ENCODE data around the gene GLRX3.

Gene GLRX3

DNA sequence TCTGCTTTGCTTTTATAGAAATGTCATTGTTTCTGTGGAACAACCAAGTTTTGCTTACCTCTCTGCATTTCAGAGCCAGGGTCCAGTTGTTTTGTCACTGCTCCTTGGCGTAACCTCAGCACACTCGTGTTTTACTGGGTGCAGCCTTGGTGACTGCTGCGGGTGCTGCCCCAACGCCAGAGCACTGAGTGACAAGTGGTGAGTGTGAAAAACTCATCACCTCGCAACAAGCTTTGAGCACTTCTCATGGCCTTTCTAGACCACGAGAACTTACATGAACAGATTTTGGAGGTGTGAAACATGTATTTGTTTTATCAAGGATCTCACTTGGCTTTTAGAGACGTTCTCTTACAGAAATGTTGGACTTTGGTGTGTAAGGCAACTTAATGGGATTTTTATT, 31.0 kb downstream of the GLRX3 start:
- no peak overlapping the region for H3K27ac ChIP-seq (ENCODE audit: low read depth, low read length)
- no peak overlapping the region for H3K9ac ChIP-seq (ENCODE audit: low read length in 5 of 5)
- H3K4me1 ChIP-seq (ENCODE audit: control insufficient read depth in 5 of 5, insufficient read depth in 5 of 5, low read length in 5 of 5) = peaks cover 0 to 3% (median 0%) of the 10 kb centered on the region in 5 donors
- H3K9me3 ChIP-seq (ENCODE audit: control insufficient read depth in 5 of 5, low read length in 5 of 5) = no peaks in the 10 kb centered on the region
- no peak overlapping the region for H3K4me3 ChIP-seq (ENCODE audit: low read depth in 1 of 5, low read length in 5 of 5)
- H3K27me3 ChIP-seq (ENCODE audit: control insufficient read depth in 5 of 5, insufficient read depth in 4 of 5, low read length in 5 of 5) = no peaks in the 10 kb centered on the region
- H3K36me3 ChIP-seq (ENCODE audit: control insufficient read depth in 5 of 5, insufficient read depth in 5 of 5, low read length in 5 of 5) = peaks cover 39 to 60% (median 45%) of the 10 kb centered on the region in 5 donors

DNA sequence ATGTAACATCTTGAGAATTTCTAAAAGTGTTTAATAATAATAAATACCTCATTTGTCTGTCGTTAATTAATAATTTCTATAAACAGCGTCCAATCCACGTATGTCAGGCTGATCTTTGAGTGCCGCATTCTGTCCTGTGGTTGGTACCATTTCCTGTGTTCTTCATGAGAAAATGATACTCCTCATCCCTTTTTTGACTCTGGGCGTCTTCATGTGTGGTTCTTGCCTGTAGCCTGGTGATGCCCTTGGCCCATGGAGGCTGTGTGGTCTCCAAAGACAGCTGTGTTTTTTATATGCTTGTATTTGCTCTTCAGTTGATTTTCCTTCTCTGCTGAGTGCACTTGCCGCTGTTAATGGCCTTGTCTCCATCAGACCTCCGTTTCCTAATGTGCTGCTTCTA, 31.5 kb downstream of the GLRX3 start:
- Histone ChIP-seq H3K4me3 (ENCODE audit: low read depth in 1 of 5, low read length in 5 of 5) (no peak overlapping the region), H3K9ac (ENCODE audit: low read length in 5 of 5) (no peak overlapping the region), H3K27ac (ENCODE audit: low read depth, low read length) (no peak overlapping the region), H3K9me3 (ENCODE audit: control insufficient read depth in 5 of 5, low read length in 5 of 5) (no peaks in the 10 kb centered on the region), H3K27me3 (ENCODE audit: control insufficient read depth in 5 of 5, insufficient read depth in 4 of 5, low read length in 5 of 5) (no peaks in the 10 kb centered on the region), H3K36me3 (ENCODE audit: control insufficient read depth in 5 of 5, insufficient read depth in 5 of 5, low read length in 5 of 5) (peaks cover 34 to 58% (median 46%) of the 10 kb centered on the region in 5 donors), H3K4me1 (ENCODE audit: control insufficient read depth in 5 of 5, insufficient read depth in 5 of 5, low read length in 5 of 5) (peaks cover 0 to 3% (median 0%) of the 10 kb centered on the region in 5 donors)

GRCh38 chr10:130169136-130169859, 33.1 kb downstream of the GLRX3 start:
- Histone ChIP-seq H3K27me3 (ENCODE audit: control insufficient read depth in 5 of 5, insufficient read depth in 4 of 5, low read length in 5 of 5) (no peaks in the 10 kb centered on the region), H3K4me1 (ENCODE audit: control insufficient read depth in 5 of 5, insufficient read depth in 5 of 5, low read length in 5 of 5) (peaks cover 0 to 3% (median 0%) of the 10 kb centered on the region in 5 donors), H3K27ac (ENCODE audit: low read depth, low read length) (no peak overlapping the region), H3K36me3 (ENCODE audit: control insufficient read depth in 5 of 5, insufficient read depth in 5 of 5, low read length in 5 of 5) (peaks cover 42 to 65% (median 49%) of the 10 kb centered on the region in 5 donors), H3K9ac (ENCODE audit: low read length in 5 of 5) (no peak overlapping the region), H3K9me3 (ENCODE audit: control insufficient read depth in 5 of 5, low read length in 5 of 5) (no peaks in the 10 kb centered on the region), H3K4me3 (ENCODE audit: low read depth in 1 of 5, low read length in 5 of 5) (no peak overlapping the region)

DNA sequence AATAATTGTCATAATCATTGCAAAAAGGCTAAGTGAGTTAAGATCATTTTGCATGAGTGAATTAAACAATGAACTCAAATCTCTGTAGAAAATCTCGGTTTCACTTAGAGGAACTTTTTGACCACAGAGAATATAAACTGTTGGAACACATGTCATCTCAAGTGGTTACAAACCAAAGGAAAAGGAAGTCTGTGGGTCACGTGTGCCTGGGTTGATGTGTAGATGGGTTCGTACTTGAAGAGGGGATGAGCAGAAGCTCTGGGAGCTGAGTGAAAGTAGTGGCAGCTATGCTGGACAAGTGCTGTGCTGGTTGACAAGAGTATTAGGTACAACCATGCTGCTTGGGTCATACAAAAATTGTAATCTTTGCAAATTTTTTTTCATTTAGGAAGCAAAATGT, 35.0 kb downstream of the GLRX3 start:
- peaks cover 46 to 77% (median 56%) of the 10 kb centered on the region in 5 donors for H3K36me3 ChIP-seq (ENCODE audit: control insufficient read depth in 5 of 5, insufficient read depth in 5 of 5, low read length in 5 of 5)
- no peaks in the 10 kb centered on the region for H3K27me3 ChIP-seq (ENCODE audit: control insufficient read depth in 5 of 5, insufficient read depth in 4 of 5, low read length in 5 of 5)
- H3K27ac ChIP-seq (ENCODE audit: low read depth, low read length) = no peak overlapping the region
- no peak overlapping the region for H3K9ac ChIP-seq (ENCODE audit: low read length in 5 of 5)
- H3K9me3 ChIP-seq (ENCODE audit: control insufficient read depth in 5 of 5, low read length in 5 of 5) = no peaks in the 10 kb centered on the region
- H3K4me1 ChIP-seq (ENCODE audit: control insufficient read depth in 5 of 5, insufficient read depth in 5 of 5, low read length in 5 of 5) = peaks cover 0 to 2% (median 0%) of the 10 kb centered on the region in 5 donors
- no peak overlapping the region for H3K4me3 ChIP-seq (ENCODE audit: low read depth in 1 of 5, low read length in 5 of 5)

- no peak overlapping the region for H3K27ac ChIP-seq (ENCODE audit: low read depth, low read length)
- H3K36me3 ChIP-seq (ENCODE audit: control insufficient read depth in 5 of 5, insufficient read depth in 5 of 5, low read length in 5 of 5) = peaks cover 29 to 63% (median 42%) of the 10 kb centered on the region in 5 donors
- H3K27me3 ChIP-seq (ENCODE audit: control insufficient read depth in 5 of 5, insufficient read depth in 4 of 5, low read length in 5 of 5) = no peaks in the 10 kb centered on the region
- no peaks in the 10 kb centered on the region for H3K4me1 ChIP-seq (ENCODE audit: control insufficient read depth in 5 of 5, insufficient read depth in 5 of 5, low read length in 5 of 5)
- no peaks in the 10 kb centered on the region for H3K9me3 ChIP-seq (ENCODE audit: control insufficient read depth in 5 of 5, low read length in 5 of 5)
- H3K4me3 ChIP-seq (ENCODE audit: low read depth in 1 of 5, low read length in 5 of 5) = no peak overlapping the region
- no peak overlapping the region for H3K9ac ChIP-seq (ENCODE audit: low read length in 5 of 5)
Observed at GRCh38 chr10:130174328-130174727, 38.1 kb downstream of the GLRX3 start.

DNA sequence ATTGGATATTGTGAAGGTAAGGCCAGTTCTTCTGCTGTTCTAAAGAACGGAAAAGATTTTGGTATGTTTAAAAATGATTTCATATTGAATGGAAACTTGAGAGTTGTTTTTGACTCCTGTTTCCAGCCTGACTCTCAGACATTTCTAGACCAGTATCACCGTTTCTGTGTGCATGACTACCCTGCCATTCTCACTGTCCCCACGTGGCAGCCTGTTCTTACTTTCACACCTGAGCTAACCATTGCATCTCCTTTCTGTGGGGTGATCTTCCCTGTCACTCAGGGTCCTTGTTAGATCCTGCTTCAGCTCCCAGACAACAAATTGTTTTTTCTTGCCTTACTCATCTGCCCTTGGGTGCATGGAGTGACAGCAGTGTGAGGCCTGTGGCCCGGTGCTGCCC, 38.9 kb downstream of the GLRX3 start:
- no peaks in the 10 kb centered on the region for H3K4me1 ChIP-seq (ENCODE audit: control insufficient read depth in 5 of 5, insufficient read depth in 5 of 5, low read length in 5 of 5)
- H3K9me3 ChIP-seq (ENCODE audit: control insufficient read depth in 5 of 5, low read length in 5 of 5) = no peaks in the 10 kb centered on the region
- no peak overlapping the region for H3K9ac ChIP-seq (ENCODE audit: low read length in 5 of 5)
- no peak overlapping the region for H3K4me3 ChIP-seq (ENCODE audit: low read depth in 1 of 5, low read length in 5 of 5)
- H3K27me3 ChIP-seq (ENCODE audit: control insufficient read depth in 5 of 5, insufficient read depth in 4 of 5, low read length in 5 of 5) = no peaks in the 10 kb centered on the region
- H3K36me3 ChIP-seq (ENCODE audit: control insufficient read depth in 5 of 5, insufficient read depth in 5 of 5, low read length in 5 of 5) = peaks cover 24 to 60% (median 37%) of the 10 kb centered on the region in 5 donors
- no peak overlapping the region for H3K27ac ChIP-seq (ENCODE audit: low read depth, low read length)

- Histone ChIP-seq H3K4me3 (ENCODE audit: low read depth in 1 of 5, low read length in 5 of 5) (no peak overlapping the region), H3K9ac (ENCODE audit: low read length in 5 of 5) (no peak overlapping the region), H3K27me3 (ENCODE audit: control insufficient read depth in 5 of 5, insufficient read depth in 4 of 5, low read length in 5 of 5) (no peaks in the 10 kb centered on the region), H3K27ac (ENCODE audit: low read depth, low read length) (no peak overlapping the region), H3K4me1 (ENCODE audit: control insufficient read depth in 5 of 5, insufficient read depth in 5 of 5, low read length in 5 of 5) (peaks cover 0 to under 1% (median 0%) of the 10 kb centered on the region in 5 donors), H3K36me3 (ENCODE audit: control insufficient read depth in 5 of 5, insufficient read depth in 5 of 5, low read length in 5 of 5) (peaks cover 33 to 70% (median 48%) of the 10 kb centered on the region in 5 donors), H3K9me3 (ENCODE audit: control insufficient read depth in 5 of 5, low read length in 5 of 5) (no peaks in the 10 kb centered on the region)
Observed at GRCh38 chr10:130177250-130177649, 41.1 kb downstream of the GLRX3 start.

- H3K9me3 ChIP-seq (ENCODE audit: control insufficient read depth in 5 of 5, low read length in 5 of 5) = no peaks in the 10 kb centered on the region
- H3K27me3 ChIP-seq (ENCODE audit: control insufficient read depth in 5 of 5, insufficient read depth in 4 of 5, low read length in 5 of 5) = no peaks in the 10 kb centered on the region
- no peak overlapping the region for H3K9ac ChIP-seq (ENCODE audit: low read length in 5 of 5)
- H3K4me1 ChIP-seq (ENCODE audit: control insufficient read depth in 5 of 5, insufficient read depth in 5 of 5, low read length in 5 of 5) = peaks cover 0 to 12% (median 0%) of the 10 kb centered on the region in 5 donors
- peaks cover 34 to 71% (median 57%) of the 10 kb centered on the region in 5 donors for H3K36me3 ChIP-seq (ENCODE audit: control insufficient read depth in 5 of 5, insufficient read depth in 5 of 5, low read length in 5 of 5)
- no peak overlapping the region for H3K27ac ChIP-seq (ENCODE audit: low read depth, low read length)
- no peak overlapping the region for H3K4me3 ChIP-seq (ENCODE audit: low read depth in 1 of 5, low read length in 5 of 5)
Observed at GRCh38 chr10:130179640-130180039, 43.4 kb downstream of the GLRX3 start.

GRCh38 chr10:130180416-130180815, 44.2 kb downstream of the GLRX3 start:
- Histone ChIP-seq H3K36me3 (ENCODE audit: control insufficient read depth in 5 of 5, insufficient read depth in 5 of 5, low read length in 5 of 5) (peaks cover 29 to 71% (median 57%) of the 10 kb centered on the region in 5 donors), H3K9me3 (ENCODE audit: control insufficient read depth in 5 of 5, low read length in 5 of 5) (no peaks in the 10 kb centered on the region), H3K4me3 (ENCODE audit: low read depth in 1 of 5, low read length in 5 of 5) (no peak overlapping the region), H3K4me1 (ENCODE audit: control insufficient read depth in 5 of 5, insufficient read depth in 5 of 5, low read length in 5 of 5) (peaks cover 0 to 12% (median 0%) of the 10 kb centered on the region in 5 donors), H3K27ac (ENCODE audit: low read depth, low read length) (no peak overlapping the region), H3K9ac (ENCODE audit: low read length in 5 of 5) (no peak overlapping the region), H3K27me3 (ENCODE audit: control insufficient read depth in 5 of 5, insufficient read depth in 4 of 5, low read length in 5 of 5) (no peaks in the 10 kb centered on the region)

- Histone ChIP-seq H3K4me1 (ENCODE audit: control insufficient read depth in 5 of 5, insufficient read depth in 5 of 5, low read length in 5 of 5) (peaks cover 0 to 12% (median 0%) of the 10 kb centered on the region in 5 donors), H3K9me3 (ENCODE audit: control insufficient read depth in 5 of 5, low read length in 5 of 5) (no peaks in the 10 kb centered on the region), H3K36me3 (ENCODE audit: control insufficient read depth in 5 of 5, insufficient read depth in 5 of 5, low read length in 5 of 5) (peaks cover 25 to 79% (median 58%) of the 10 kb centered on the region in 5 donors), H3K9ac (ENCODE audit: low read length in 5 of 5) (no peak overlapping the region), H3K4me3 (ENCODE audit: low read depth in 1 of 5, low read length in 5 of 5) (no peak overlapping the region), H3K27me3 (ENCODE audit: control insufficient read depth in 5 of 5, insufficient read depth in 4 of 5, low read length in 5 of 5) (no peaks in the 10 kb centered on the region), H3K27ac (ENCODE audit: low read depth, low read length) (no peak overlapping the region)
Observed at GRCh38 chr10:130181858-130182257, 45.7 kb downstream of the GLRX3 start.

Measured in subcutaneous abdominal adipose tissue (tissue), 5 donors.